Lower leg skin (tissue), 3 donors: ENCODE measurements around the gene PXYLP1.

ENCODE experiments used
- CTCF ChIP-seq, 3 donors: fragments of 450-650 bp; IDR thresholded peaks; one replicate each; pipeline ENCODE4 v1.5.1; 2016; ENCODE audit warnings: antibody characterized with exemption in 3 of 3, mild to moderate bottlenecking in 3 of 3, moderate library complexity in 2 of 3
- POLR2A ChIP-seq, 2 donors: fragments of 450-650 bp; IDR thresholded peaks; one replicate each; pipeline ENCODE4 v1.6.1; 2016 to 2017; ENCODE audit warnings: antibody characterized with exemption in 2 of 2, mild to moderate bottlenecking in 1 of 2, moderate library complexity in 1 of 2

GRCh38 chr3:141267629-141268028 lies 36.0 kb downstream of the PXYLP1 start:
- no peak for TF ChIP-seq CTCF (IDR thresholded peaks at IDR 0.05)
- TF ChIP-seq POLR2A (IDR thresholded peaks at IDR 0.05): no peak
